Body of pancreas (tissue), 4 donors: Measurements from ENCODE around the gene ZNF518A.

Experiments used
- CTCF ChIP-seq, 7 experiments: fragments of 450-650 bp in 4 of 7; fragments of 200-600 bp in 3 of 7; sonication (generic) in 3 of 7; IDR thresholded peaks; one replicate each; pipeline ENCODE4 v1.5.1; 2016 to 2019; ENCODE audit warnings: antibody characterized with exemption in 7 of 7
- POLR2A ChIP-seq, 3 donors: fragments of 450-650 bp; IDR thresholded peaks; one replicate each; pipeline ENCODE4 v1.6.1; 2016; ENCODE audit warnings: antibody characterized with exemption in 3 of 3, mild to moderate bottlenecking in 2 of 3

- TF ChIP-seq CTCF (IDR thresholded peaks at IDR 0.05), result no peak
- no peak for TF ChIP-seq POLR2A (IDR thresholded peaks at IDR 0.05)
Observed at GRCh38 chr10:96093948-96094347, 36.1 kb upstream of the ZNF518A start.
